Frontal cortex (tissue), 4 donors: ENCODE measurements around the gene CSNK1A1. TPM values are rescaled to one million over a fixed set of nuclear protein-coding genes. Genes with fewer than 3 reads are reported as not detected.
"Not testable (repeated sequence)": the region's sequence is repeated elsewhere in the genome, so short reads cannot be mapped to it uniquely, and the experiment has no call there.

Experiments used
- DNase-seq, 2 donors: peaks; one replicate each; pipeline ENCODE4 v3.0.0; 2012; ENCODE audit warnings: low spot score in 2 of 2
- FAIRE-seq: peaks from 2 replicates; lab custom pipeline; 2012; peaks lifted over from hg19 to GRCh38; lab: Jason Lieb, UNC
- total RNA-seq: library from RNA; depleted of rRNA; stranded (reverse); fragments of >200 nt; gene quantifications from one replicate; pipeline ENCODE4 v1.2.3, GENCODE V29; 2014
- donor health status: control.
- donor health status: control.
- donor health status: control.

CSNK1A1 gene
- total RNA-seq, 1 donor from 2014 or later: 353 TPM

GRCh38 chr5:149470942-149471341 is 80.3 kb downstream of the CSNK1A1 start:
- FAIRE-seq: no peak

GRCh38 chr5:149466457-149466972 is 84.7 kb downstream of the CSNK1A1 start:
- no peak for FAIRE-seq
- DNase-seq: no peak

More at GRCh38 chr5:149470942-149471341, 80.3 kb downstream of the CSNK1A1 start:
- DNase-seq: no peak

- no peak for FAIRE-seq
Observed at GRCh38 chr5:149464796-149465489, 86.3 kb downstream of the CSNK1A1 start.

DNA sequence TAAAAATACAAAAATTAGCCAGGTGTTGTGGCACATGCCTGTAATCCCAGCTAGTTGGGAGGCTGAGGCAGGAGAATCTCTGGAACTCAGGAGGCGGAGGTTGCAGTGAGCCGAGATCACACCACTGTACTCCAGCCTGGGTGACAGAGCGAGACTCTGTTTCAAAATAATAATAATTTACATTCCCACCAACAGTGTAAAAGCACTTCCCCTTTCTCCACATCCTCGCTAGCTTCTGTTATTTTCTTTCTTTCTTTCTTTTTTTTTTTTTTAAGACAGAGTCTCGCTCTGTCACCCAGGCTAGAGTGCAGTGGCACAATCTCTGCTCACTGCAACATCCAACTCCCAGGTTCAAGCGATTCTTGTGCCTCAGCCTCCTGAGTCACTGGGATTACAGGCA is 89.3 kb downstream of the CSNK1A1 start:
- FAIRE-seq, DNase-seq: not testable (repeated sequence)

More at GRCh38 chr5:149464796-149465489, 86.3 kb downstream of the CSNK1A1 start:
- DNase-seq: no peak

- DNase-seq: no peak
- FAIRE-seq: no peak
Observed at GRCh38 chr5:149459891-149460290, 91.3 kb downstream of the CSNK1A1 start.

DNA sequence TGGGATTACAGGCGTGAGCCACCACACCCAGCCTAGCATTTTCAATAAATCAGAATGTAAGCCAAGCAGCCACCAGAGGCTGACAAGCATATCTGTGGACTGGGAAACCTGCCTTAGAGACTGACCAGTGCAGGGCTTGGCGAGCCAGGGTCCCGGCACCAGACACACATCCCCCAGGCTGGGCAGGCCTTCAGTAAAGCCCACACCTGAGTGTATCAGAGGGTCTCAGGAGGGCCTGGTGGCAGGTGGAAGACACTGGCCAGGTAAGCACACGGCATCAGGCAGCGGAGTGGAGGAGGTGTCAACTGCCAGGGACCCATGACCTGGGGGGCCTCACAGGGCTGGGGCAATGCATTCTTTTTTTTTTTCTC is 93.9 kb downstream of the CSNK1A1 start:
- DNase-seq (no peak), FAIRE-seq (no peak)

- FAIRE-seq: no peak
- DNase-seq: no peak
Observed at GRCh38 chr5:149456597-149457392, 94.4 kb downstream of the CSNK1A1 start.

- no peak for DNase-seq
- FAIRE-seq: no peak
Observed at GRCh38 chr5:149455889-149456409, 95.3 kb downstream of the CSNK1A1 start.

GRCh38 chr5:149453618-149454415 is 97.4 kb downstream of the CSNK1A1 start:
- DNase-seq: no peak
- no peak for FAIRE-seq

DNA sequence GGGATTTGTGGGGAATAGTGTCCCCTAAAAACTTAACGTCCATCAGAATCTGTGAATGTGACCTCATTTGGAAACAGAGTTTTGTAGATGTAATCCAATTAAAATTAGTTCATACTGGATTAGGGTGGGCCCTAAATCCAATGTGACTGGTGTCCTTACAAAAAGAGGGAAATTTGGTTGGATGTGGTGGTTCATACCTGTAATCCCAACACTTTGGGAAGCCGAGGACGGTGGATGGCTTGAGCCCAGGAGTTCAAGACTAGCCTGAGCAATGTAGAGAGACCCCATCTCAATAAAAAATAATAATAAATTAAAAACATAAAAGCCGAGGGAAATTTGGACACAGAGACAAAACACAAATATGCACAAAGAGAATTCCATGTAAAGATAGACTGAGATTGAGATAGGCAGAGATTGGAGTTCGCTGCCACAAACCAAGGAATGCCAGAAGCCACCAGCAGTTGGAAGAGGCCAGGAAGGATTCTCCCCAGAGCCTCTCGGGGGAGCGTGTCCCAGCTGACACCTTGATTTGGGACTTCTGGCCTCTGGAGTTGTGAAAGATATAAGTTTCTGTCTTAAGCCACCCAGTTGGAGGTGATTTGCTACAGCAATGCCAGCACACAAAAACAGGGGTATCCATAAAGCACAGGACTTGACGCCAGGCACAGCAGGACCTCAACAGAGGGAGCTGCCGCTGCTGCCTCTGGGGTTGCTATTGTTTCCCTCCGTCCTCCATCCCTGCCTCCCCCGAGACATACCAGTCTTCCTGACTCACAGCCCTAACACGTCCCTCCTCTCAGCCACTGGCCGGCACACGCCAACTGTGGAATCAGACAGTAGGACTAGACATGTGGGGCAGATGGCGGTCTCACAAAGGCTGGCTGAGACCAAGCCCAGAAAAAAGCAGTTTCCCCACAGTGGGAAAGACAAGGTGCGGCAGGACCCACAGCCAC is 98.3 kb downstream of the CSNK1A1 start:
- DNase-seq: no peak
- FAIRE-seq: no peak

DNA sequence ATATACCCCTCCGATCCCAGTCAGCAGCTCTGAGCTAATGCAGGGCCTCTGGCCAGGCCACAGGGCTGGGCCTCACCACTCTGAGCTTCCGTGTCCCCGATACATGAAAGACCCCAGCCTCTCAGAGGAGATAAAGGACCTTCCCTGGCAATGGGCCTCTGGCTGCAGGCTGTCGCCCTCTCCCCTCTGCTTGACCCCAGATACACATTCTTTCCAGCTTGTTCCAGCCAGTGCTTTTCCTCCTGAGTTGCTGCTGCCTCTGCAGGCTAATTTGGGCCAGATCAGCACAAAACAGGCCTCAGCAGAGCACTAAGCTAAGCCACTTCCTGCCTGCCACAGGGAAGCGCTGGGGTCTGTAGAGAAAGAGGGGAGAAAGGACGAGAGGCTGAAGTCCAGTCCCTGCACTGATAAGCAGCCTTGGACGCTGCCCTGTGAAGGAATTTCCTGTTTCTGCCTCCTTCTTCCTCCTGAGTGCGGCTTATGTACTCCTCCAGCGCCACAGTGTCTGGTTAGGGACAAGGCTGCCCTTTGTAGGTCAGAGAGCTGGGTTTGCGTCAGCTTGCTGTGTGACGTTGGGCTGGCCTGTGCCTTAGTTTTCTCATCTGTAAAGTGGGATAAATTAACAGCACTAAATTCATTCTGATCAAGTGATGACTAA is 99.1 kb downstream of the CSNK1A1 start:
- DNase-seq (no peak), FAIRE-seq (no peak)

GRCh38 chr5:149450199-149450598 is 101.0 kb downstream of the CSNK1A1 start:
- DNase-seq (no peak), FAIRE-seq (no peak)

DNA sequence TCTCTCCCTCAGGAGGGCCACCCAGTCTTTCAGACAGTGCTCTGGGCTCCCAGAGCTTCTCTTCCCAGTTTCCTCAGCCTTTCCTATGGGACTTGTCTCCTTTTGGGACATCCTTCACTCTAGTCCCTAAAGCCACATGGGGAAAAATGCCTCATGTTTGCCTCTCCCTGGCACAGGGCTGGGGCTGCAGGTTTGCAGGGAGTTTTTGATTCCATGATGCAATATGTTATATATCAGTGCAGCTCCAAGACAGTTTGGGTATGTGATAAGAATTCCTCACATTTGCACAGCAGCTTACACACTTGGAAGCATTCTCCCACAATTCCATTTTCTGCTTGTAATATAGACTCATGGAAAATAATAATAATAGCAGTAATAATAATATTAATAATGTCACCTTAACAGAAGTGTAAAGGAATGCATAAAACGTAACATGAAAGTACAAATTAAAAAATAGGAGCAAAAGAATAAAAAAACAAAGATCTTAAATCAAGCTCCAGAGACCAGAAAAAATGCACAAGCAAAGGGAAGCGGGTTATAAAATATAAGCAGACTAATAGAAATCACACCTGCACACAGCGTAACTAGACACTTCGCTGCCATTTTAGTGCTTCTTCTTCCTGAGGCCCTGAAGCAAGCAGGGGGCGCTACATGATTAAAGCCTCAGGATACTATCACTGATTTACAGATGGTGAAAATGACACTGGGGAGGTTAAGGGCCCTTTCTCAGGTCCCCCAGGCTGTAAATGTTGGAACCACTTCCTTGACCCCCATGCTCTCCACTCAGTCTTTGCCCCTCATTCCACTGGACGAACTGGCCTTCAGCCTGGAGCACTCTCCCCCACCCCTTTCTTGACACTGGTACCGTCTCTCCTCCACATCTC is 102.2 kb downstream of the CSNK1A1 start:
- DNase-seq: no peak
- FAIRE-seq: no peak

DNA sequence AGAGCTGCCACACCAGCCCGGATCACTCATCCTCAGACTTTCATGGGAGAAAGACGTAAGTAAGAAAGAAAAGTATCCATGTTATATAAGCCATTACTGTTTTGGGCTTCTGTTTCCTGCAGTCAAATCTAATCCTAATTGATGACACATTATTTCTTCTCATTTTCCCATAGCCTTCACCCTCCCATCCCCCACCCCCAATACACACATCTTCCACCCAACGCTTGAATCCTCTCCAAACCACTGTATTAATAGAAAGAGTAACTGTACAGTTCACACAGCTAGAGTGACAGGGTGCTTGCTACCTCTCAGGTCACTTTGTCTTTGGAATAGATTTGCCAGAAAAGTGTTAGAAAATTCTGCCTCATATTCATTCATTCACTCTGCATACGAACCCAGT is 102.8 kb downstream of the CSNK1A1 start:
- DNase-seq (no peak), FAIRE-seq (no peak)

DNA sequence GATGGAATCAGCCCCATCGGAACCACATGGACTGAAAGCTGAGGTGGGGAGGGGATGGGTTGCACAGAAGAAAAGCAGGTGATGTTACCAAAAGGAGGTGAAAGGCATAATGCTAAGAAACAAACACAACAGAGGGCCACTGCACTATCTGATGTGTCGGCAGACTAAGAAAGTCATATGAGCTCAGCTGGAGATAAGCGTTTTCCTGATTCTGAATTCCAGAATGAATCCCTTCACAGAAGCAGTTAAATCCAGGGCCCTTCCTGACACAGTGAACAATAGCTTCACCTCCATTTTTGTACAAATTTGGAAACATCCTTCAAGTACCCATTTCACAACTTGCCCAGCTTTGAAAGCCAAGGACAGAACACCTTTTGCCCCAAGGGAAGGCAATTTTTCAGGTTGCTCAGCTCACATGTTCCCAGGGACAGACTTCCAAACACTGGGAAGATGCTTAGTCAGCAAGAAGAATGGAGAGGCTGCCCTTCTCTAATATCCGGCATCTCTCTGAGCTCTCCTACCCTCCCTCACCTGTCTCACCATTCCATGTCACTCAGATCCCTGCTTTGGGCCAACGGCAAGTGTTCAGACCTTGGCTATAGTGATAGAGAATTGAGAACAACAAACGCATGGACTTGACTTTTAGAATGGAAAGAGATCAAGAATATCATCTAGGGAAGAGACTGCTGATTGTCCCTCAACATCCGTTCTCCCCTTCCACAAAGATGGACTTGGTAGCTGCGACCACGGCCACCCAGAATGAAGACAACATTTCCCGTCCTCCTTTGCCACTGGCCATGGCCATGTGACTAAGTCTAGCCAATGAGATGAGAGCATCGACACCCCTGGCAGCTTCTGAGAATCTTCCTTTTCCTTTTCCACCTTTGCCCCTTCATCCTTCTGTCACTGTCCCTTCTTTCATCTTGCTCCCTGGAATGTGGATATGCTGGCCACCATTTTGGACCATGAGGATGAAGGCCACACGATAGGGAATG is 103.6 kb downstream of the CSNK1A1 start:
- DNase-seq (no peak), FAIRE-seq (no peak)

DNA sequence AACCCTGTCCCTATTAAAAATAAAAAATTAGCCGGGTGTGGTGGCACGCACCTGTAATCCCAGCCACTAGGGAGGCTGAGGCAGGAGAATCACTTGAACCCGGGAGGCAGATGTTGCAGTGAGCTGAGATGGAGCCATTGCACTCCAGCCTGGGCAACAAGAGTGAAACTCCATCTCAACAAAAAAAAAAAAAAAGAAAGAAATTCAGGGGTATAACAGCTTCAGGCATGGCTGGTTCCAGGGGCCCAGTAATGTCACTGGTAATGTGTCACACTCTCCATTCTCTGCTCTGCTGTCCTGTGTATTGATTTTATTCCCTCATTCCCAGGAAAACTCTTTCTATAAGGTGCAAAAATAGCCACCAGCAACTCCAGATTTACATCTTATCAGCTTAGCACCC is 104.4 kb downstream of the CSNK1A1 start:
- not testable (repeated sequence) for FAIRE-seq, DNase-seq
